Muscle of back (tissue), 11 donors: Measurements from ENCODE around the gene KRT3. TPM values are rescaled to one million over a fixed set of nuclear protein-coding genes. Genes with fewer than 3 reads are reported as not detected.

Source experiments
- DNase-seq, 3 donors: peaks; one replicate each; pipeline versions ENCODE4 v3.0.0 to v3.0.0-alpha.2; 2013
- polyA plus RNA-seq, 10 donors: library from polyadenylated mRNA; unstranded; fragments of 120-200 nt; gene quantifications; one replicate each; pipeline ENCODE4 v1.2.1, GENCODE V29; 2013; ENCODE audit not compliant: insufficient read length in 10 of 10

KRT3 gene
- polyA plus RNA-seq, 10 donors: 0.46 TPM; not detected in 9

DNA sequence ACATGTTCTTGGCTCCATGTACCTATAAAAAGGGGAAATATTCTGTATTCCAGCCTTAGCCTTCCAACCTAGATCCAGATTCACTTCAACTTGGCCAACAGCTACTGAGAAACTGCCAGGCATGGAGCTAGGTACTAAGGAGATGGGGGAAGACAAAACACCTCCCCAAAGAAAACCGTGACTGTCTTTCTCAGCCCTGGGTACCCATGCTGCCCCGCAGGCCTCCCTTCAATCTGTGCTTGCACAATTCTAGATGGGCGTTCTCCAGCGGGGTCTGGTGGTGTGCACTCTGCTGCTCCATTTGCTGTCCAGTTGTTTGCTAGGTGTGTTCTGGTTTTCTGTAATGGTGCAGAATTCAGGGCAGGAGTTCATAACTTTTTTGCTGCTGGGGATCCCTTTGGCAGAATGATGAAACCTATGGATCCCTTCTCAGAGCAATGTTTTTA, 18.8 kb upstream of the KRT3 start:
- no peak for DNase-seq

DNA sequence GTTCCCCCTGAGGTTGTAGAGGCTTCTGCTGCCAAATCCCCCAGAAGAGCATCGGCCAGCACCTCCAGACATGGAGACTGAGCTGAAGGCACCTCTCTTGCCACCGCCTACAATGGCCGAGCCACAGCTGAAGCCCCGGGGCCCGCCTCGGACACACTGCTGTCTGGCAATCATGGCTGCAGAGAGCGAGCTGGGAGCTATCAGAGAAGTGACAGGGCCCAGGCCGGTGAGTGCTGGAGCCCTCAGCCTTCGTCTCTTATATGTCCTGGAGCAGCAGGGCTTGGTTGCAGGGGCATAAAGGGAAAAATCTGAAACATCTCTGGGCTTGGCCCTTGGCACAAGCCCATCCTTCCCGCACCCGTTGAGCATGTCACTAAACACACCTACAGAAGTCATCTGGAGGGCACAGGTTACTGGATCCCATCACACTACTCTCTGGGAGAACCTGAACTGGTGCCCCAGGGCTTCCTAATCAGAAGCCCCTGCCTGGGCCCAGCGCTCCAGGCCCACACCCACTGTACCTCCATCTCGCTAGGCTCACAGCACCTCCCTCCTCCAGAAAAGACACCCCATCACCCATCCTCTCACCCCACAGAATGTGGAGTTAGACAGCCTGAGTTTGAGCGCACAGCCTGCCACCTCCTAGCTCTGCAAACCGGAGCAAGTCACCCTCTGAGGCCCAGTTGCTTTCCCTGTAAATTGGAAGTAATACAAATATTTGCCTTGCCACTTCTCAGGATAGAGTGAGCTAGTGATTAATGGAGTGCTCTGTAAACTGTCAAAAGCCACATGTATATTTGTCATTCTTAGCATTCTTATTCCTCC, 18.2 kb upstream of the KRT3 start, which contains the start of gene KRT4:
TSS of gene KRT4 (minus strand) at position 232 of the 825 bp plus-strand sequence. CDS start at position 174, 58 bp downstream.
- DNase-seq: no peak

DNA sequence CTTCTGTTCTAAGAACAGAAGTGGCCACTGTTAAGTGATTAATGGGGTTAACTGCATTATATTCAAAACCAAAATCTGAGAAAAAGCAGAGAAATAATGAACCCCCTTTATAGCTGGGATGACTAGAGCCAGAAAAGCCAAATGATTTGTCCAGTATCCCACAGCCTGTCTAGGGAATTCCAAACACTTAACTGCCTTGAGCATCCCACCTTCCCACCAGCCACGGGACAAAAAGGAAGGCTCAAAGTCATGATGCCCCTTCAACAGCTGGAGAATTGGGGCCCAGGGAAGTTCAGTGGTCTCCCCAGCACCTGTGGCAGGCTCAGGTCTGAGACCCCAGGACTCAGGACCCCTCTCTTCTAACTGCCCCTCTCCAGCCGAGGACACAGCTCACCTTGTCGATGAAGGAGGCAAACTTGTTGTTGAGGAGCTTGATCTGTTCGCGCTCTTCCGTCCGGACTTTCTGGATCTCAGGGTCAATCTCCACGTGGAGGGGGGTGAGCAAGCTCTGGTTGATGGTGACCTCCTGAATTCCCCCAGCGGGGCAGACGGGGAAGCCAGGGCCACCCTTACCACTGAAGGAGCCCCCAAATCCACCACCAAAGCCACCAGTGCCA, 17.4 kb upstream of the KRT3 start:
- no peak for DNase-seq

DNA sequence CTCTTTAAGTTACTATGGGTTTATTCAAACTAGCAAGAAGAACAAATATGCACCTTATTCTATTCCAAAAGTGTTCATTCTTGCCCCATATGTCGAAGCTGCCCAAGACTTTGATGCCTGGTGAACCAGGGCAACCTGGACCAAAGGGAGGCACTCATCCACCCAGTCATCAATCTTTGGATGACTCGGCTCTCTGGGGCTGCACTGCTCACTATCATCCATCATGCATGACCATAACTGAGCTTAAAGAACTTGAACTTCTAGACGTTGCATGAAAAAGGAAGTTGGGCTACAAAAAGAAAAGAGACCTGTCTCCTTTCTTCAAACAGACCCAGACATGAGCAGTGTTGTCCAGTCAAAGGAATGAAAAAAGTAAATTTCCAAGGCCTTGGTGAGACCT, 16.8 kb upstream of the KRT3 start:
- DNase-seq: no peak

DNA sequence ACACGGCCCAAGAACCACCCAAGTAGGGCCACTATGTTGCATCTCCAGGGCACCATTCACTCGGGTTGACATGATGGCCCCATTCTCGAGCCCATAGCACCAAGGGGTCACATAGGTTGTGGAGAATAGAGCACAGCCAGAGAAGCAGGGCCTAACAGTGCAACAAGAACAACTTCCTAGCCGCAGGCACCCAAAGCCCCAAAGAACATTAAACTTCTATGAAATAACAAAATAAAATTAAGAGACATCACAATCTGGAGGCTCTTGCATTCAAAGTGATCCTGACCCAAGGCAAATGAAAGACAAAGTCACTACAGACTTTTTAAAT, 16.1 kb upstream of the KRT3 start:
- no peak for DNase-seq

DNA sequence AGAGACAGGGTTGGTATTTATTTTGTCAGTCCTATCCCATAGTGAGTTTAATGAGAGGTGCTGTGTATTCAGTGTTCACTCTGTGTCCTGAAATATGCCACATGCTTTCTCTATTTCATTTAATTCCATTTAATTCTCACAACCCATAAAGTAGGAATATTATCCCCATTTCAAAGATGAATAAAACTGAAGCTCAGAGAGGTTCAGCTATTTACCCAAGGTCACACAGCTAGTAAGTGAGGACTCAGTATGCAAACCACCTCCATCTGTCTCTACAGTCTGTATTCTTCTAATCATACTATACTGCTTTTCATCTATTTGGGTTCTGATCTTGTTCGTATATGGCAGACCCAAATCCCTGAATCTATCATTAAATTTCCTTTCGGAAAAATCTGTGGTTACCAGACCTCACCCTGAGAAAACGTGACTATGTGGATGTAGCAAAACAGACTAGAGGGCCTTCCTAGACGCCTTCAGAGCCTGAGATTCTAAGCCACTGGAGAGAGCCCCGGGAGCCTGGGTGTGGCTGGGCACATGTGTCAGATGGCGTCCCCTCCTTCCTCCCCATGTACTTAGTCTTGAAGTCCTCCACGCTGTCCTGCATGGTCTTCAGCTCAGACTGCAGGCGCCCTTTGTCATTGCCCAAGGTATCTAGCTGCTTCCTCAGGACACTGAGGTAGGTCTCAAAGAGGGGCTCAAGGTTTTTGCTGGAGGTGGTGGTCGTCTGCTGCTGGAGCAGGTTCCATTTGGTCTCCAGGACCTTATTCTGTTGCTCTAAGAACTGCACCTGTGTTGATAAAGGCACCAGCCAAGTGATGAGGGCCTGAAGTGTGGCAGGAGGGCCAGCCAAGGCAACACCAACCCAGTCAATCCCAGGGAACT, 15.5 kb upstream of the KRT3 start:
- DNase-seq: no peak

DNA sequence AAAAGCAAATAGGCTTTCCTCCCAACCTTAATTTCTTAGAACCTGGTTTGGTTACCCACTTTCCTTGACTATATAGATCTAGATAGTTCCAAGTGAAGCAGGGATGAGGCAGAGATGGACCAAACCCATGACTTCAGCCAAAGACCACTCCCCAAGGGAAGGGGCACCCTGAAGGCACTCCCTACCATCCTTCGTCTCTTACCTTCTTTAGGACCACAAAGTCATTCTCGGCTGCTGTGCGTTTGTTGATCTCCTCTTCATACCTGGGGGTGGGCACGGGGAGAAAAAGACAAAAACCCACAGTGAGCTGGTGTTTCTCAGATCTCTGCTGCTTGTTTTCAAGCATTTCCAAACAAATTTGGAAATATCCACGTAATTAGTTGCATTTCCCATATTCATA, 14.6 kb upstream of the KRT3 start:
- no peak for DNase-seq

DNA sequence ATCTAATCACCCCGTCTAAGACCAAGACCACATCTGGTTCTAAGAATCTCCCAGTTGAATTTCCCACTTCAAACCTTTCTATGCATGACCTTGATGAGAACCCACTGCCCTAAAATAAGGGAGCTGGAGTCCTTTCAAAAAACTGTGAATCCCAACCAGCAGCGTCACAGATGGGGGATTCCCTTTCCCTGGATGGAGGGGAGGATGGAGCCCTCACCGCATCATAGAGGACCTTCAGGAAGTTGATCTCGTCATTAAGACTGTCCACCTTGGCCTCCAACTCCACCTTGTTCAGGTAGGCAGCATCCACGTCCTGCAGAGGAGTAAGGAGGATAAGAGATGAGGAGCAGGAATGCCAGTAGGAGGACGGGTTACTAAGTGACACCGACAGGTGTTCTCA, 13.2 kb upstream of the KRT3 start:
- no peak for DNase-seq

DNA sequence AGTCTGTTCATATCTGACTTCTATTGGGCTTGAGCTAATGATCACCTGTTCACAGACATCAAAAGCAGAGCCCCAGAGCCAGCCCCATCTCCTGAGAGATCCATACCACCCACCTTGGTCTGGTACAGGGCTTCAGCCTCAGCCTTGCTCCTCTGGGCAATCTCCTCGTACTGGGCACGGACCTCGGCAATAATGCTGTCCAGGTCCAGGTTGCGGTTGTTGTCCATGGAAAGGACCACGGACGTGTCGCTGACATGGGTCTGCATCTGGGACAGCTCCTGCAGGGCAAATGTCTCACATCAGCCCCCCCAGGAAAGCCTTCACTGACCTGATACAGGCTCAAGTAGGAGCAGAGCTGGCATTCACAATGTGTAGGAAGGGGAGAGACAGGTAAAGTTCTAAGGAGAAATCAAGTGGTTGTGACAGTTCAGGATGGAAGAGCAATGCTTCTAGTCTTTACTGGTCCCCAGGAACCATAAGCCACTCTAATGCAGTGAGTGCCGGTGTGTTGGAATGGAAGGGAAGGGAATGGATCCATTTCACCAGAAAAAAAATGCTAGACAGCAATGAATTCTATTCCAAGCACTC, 12.8 kb upstream of the KRT3 start:
- no peak for DNase-seq

DNA sequence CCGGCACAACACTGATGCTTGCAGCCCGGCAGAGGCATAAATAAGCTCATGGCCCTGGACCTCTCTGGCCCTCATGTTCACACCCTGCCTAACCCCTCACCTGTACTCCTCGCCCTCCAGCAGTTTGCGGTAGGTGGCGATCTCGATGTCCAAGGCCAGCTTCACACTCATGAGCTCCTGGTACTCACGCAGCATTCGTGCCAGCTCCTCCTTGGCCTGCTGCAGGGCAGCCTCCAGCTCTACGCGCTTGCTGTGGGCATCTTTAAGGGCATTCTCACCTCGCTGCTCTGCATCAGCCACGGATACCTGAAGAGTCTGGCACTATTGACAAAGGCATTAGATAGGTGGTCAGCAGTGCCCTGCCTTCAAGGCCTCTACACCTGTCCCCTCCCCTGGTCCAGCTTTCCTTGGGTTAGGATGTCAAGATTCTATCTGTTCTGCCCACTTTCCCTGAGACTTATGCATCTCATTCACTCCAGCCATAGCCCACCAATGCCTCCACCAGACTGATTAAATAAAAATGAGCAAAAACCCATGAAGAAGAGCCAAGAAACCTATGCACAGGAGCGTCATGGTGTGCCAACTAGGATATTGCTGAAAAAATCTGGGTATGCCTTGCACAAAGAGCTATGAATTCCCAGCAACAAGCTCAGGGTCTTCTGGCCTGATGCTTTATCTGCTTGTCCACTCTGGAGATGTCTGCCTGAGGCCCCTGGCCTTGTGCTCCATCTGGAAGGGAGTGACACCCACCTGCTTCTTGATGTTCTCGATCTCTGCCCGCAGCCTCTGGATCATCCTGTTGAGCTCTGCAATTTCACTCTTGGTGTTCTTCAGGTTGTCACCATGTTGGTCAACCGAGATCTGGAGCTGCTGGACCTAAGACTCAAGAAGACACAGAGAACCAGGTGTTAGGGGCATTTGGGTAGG, 11.9 kb upstream of the KRT3 start:
- no peak for DNase-seq

DNA sequence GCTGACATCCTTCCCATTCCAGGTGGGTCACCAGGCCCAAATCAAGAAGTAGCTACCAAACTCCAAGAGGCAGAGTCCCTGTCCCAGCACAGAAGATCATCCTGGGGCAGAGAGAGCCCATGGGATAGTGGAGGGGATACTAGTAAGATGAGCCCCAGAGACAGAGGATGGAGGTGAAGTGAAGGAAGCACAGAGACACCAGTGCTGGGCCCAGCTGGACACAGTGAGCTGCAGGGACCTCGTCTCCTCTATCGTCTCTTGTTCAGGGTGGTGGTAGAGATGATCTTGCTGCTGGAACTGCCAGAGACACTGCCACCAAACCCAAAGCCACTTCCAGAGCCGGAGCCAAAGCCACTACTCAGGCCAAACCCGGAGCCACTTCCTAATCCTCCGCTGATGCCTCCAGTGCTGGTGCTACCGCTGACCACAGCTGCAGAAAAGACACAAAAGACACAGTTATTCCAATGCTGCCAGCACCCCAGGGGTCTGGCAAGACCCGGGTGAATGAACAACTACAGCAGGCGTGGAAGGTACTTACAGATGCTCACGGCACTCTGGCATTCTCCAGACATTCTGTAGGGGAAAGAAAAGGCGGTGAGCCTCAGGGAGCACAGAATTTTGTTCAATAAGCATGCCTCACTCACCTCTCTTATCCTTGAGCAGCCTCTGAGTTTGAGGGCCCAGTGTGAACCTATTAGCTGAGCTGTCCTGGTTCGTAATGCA, 11.1 kb upstream of the KRT3 start:
- no peak for DNase-seq

DNA sequence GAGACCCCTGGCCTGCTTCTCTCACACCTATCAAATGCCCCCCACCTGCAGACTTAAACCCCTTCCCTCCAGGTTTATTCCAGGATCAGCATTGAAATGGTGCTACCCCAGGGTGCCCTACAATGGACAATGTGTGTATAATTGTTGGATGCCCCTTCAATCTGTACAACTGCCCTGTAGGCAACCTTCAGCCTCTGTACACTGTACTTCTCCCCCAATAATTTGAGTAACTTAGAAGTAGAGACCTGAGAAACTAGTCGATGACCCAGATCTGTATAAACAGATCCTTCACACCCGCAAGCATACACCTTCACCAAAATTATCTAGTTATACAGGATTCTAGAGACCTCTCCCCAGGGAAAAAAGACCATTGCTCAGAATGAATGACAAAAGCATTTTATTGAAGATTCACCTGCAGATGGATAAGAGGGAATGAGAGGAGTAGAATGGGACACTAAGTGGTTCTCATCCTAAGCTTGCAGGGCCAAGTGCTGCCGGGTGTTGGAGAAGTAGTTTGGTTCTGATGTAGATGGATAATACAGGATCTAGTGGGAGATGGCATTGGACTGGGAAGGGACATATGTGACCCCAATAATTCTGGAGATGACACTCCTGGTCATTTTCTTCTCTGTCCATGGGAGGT, 10.4 kb upstream of the KRT3 start:
- DNase-seq: no peak

DNA sequence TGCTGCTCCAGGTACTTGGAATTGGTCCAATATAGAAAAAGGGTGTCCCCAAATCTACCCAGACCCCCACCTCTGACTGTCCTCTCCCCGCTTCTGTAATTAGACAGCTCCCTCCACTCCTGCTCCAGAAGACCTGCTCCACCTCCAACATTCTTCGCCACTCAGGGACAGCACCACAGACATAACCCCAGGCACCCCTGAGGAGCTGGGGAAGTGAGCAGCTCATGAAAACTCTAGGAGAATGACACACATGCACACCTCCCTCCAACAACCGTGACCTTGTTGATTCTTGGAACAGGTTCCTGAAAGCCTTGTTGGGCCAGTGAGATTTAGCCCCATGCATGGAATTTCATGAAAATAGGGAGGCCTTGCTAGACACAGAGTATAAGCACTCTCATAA, 9.8 kb upstream of the KRT3 start:
- DNase-seq: no peak

DNA sequence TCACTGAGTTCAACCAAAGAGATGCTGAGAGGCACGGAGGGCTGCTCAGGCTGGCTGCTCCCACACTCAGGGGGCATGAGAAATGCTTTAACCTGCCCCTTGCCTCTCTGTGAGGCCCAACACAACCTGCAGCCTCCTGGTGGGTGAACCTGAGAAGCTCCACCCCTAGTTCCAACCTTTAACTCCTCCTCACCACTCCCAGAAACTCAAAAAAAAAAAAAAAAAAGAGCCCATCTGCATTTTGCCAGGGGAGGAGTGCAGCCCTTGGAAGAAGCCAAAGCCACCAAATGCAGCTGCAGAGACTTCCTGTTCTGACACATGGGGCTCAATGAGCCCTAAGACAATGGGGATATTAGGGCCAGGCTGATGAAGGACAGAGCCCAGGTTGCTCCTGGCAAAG, 9.1 kb upstream of the KRT3 start:
- DNase-seq: no peak

DNA sequence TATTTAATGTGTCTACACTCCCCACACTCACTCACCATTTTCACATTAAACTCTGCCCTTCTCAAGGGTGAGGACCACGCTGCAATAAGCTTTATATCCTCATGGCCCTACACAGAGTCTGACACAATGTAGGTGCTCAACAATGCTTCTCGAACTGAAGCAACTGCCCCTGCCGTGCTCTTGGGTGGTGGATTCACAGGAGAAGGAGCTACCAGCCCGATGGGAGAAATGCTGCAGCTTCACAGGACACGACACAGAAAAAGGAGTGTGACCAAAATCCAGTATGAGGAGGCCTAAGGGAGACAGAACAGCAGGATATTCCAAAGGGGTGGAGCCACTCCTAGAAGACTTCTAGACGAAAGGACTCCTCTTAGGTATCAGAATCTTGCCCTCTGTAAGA, 6.5 kb upstream of the KRT3 start:
- DNase-seq: no peak

DNA sequence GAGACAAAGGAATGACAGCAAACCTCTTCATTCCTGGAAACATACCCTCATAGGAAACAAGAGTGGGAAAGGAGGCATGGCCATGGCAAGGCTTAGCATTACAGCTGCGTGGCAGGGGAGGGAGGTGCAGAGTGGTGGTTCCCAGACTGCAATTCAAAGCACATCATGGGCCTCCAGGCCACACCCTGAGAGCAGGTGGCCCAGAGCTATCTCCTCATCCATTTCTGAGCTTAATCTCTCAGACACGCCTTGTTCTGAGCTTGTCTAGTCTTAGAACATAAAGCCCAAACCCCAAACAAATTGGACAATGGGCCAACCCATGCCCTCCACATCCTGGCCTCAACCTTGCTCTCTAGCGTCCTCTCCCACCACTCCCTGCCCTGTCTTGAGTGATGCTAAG, 5.9 kb upstream of the KRT3 start:
- no peak for DNase-seq

DNA sequence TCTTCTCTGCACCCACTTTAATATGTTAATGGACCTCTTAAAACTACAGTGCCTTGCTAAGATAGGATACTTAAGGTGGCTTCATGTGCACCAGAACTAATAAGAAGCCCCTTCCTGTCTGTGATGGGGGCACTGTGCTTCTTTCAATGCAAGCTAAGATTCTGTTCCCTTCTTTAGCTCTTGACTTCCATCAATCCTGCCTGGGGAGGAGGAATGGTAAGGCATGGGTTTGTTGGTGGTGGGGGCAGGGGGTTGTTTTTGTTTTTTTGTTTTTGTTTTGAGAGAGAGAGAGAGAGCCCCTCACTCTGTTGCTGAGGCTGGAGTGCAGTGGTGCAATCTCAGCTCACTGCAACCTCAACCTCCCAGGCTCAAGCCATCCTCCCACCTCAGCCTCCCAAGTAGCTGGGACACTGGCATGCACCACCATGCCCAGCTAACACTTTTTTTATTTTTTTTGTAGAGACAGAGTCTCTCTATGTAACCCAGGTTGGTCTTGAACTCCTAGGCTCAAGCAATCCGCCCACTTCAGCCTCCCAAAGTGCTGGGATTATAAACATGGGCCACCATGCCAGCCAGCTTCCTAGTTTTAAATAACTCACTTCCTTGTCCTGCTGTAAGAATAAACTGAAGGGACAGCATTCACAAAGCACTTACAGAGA, 4.5 kb upstream of the KRT3 start:
- DNase-seq: no peak

DNA sequence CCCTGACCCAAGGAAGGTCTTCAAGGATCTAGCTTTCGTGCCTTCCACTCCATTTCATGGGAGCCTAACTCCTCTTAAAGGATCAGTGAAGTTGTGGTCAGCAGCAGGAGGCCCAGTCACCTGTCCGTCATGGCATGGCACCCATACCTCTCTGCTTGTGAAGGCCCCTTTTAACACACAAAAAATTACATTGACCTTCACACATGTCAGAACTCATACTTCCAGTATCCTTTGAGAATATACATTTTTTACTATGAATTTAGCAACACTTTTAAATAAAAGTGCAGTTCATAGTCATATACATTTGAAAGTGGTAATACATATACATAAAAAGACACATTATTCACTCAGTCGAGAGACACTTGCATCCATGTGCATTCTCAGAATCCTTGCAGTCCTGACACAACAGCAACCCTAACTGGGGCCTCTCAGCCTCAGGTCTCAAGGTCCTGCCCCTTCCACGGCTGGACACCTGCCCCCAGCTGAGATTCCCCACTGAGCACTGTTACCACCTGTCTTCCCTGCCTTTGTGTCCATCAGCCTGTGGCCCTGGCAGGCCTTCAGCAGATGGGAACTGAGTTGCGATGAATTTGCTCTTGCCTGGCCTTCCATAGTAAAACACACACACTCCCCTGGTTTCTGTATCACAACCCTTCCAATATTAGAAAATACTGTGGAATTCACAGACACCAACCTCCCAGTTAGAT, 3.7 kb upstream of the KRT3 start:
- no peak for DNase-seq
